ENCODE measurements around the gene TAS2R16.

DNA sequence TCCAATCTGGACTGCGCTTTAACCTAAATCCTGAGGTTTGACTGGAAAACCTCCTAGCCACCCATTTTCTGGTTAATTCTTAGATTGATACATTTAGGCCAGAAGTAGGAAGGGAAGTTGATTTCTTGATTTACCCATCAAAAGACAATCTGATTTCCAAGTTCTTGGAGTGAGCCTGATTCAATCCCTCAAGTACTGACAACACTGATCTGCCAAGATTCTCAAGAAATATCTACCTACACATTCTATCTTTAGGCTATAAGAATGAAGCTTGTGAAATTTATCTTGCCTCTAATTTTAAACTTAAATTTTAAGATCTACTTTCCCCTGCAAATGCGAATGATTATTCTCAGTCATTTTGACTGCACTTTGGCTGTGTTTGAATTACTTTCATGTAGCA, 5.9 kb downstream of the TAS2R16 start:
- TF ChIP-seq, protein P1, sequence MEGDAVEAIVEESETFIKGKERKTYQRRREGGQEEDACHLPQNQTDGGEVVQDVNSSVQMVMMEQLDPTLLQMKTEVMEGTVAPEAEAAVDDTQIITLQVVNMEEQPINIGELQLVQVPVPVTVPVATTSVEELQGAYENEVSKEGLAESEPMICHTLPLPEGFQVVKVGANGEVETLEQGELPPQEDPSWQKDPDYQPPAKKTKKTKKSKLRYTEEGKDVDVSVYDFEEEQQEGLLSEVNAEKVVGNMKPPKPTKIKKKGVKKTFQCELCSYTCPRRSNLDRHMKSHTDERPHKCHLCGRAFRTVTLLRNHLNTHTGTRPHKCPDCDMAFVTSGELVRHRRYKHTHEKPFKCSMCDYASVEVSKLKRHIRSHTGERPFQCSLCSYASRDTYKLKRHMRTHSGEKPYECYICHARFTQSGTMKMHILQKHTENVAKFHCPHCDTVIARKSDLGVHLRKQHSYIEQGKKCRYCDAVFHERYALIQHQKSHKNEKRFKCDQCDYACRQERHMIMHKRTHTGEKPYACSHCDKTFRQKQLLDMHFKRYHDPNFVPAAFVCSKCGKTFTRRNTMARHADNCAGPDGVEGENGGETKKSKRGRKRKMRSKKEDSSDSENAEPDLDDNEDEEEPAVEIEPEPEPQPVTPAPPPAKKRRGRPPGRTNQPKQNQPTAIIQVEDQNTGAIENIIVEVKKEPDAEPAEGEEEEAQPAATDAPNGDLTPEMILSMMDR (IDR thresholded peaks at IDR 0.05), result no peak
- TF ChIP-seq POLR2A (IDR thresholded peaks at IDR 0.05), result no peak
- no peak for TF ChIP-seq EP300 (IDR thresholded peaks at IDR 0.05)
- no peak for TF ChIP-seq POLR2AphosphoS5 (IDR thresholded peaks at IDR 0.05)
